Activated effector memory CD4-positive, alpha-beta T cell treated with Interleukin-2 at 50 U/mL for 16 hours (primary cell): Measurements from ENCODE around the gene SNUPN.
"Not testable (repeated sequence)": the region's sequence is repeated elsewhere in the genome, so short reads cannot be mapped to it uniquely, and the experiment has no call there.

Experiments
- DNase-seq: peaks from one replicate; pipeline ENCODE4 v3.0.0-alpha.2; 2020

Gene SNUPN

GRCh38 chr15:75578173-75578947 is 47.2 kb downstream of the SNUPN start:
- DNase-seq = peak; percentile 2

DNA sequence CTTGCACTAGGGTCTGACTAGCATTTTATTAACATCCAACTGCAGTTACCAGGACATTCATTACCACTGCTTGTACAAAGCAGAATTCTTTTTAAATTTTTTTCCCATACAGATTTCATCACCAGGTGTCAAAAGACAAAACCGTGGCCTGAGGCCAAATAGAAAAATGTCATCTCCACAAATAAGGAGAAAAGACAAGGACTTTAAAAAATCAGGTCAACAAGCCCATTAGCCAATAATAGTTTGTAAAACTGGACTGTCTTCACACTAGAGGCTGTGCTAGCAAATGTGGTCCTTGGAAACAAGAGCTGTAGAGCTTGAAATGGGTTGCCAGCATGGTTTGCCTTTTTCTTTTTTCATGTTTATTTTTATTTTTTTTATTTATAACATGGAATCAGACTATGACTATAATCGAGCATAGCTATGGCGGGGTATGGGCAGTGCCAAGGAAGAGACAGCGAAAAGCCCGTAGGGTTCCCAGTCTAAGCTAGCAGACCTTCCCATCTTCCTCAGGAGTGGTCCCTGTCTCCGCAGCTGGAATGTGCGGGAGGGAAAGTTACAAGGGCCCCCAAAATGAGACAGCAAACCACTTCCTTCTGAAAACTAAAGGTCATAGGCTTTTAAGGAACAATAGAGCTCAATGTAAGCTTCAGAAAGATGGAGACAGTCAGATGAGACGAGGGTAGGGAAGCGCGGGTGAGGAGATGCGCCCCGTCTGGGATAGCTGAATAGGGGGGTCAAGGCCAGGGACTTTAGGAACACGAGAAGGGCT is 47.9 kb downstream of the SNUPN start:
- DNase-seq = no peak

GRCh38 chr15:75573648-75574384 is 51.7 kb downstream of the SNUPN start:
- DNase-seq = no peak

- no peak for DNase-seq
These were observed 55.2 kb downstream of the SNUPN start for GRCh38 chr15:75570126-75570845.

DNA sequence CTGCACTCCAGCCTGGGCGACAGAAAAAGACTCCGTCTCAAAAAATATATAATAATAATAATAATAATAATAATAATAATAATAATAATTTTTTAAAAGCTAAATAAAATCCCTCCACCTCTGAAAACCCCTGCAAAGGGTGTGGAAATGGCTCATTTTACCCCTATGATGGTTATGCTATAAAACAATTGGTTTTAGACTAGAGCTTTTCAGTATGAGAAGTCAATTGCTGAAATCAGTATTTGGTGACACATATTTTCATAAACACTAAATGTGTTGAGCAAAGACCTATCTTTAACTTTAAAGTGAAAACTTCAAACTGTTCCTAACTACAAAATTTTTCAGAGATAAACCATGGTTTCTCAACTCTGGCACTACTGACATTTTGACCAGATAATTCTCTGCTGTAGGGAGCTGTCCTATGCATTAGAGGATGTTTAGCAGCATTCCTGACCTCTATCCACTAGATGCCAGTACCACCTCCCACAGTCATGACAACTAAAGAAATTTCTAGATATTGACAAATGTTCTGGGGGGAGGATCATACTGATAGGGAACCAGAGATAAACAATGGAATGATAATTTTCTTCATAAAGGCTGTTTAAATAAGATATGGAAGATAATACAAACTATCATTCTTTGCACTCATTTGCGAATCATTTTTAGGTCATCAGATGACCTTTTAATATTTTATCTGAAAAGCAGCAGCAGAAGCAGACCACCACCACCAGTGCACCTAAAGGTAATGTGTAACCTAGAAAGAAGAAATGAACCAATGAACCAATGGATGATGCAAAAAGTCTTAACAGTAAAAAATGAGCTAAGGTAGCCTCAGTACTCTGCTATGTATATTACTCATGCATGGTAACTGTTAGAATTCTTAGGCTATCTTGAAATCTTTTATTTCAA is 60.2 kb downstream of the SNUPN start:
- no peak for DNase-seq

DNA sequence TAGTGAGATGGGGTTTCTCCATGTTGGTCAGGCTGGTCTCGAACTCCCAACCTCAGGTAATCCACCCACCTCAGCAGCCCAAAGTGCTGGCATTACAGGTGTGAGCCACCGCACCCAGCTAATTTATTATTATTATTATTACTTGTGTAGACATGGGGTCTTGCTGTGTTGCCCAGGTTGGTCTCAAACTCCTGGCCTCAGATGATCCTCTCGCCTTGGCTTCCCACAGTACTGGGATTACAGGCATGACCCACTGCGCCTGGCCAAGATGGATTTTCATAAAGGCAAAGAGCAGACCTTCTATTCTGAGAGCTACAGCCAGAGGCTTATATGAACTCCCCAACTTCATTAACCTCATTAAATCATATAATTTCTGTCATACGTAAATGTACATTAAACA is 63.6 kb downstream of the SNUPN start:
- DNase-seq = no peak

GRCh38 chr15:75559360-75559759 is 66.2 kb downstream of the SNUPN start:
- DNase-seq = not testable (repeated sequence)

- not testable (repeated sequence) for DNase-seq
These were observed 66.6 kb downstream of the SNUPN start for GRCh38 chr15:75558955-75559354.

- DNase-seq = no peak
These were observed 70.8 kb downstream of the SNUPN start for GRCh38 chr15:75554717-75555116.

DNA sequence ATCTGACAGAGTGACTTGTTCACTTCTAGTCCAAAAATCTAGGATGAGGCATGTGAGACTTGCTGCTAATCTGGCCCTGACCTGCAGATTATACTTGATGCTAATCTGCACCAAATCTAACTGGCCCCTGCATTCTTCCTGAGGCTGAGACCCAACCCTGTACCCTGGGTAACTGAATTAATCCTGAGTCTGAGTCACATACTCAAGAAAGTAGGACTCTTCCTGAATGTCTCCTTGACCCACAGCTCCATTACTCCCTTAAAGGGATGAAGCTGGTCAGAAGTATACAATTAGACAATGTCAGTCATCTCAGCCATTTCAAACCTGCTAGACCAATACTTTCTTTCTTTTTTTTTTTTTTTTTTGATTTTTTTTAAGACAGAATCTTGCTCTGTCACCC is 71.9 kb downstream of the SNUPN start:
- no peak for DNase-seq

DNA sequence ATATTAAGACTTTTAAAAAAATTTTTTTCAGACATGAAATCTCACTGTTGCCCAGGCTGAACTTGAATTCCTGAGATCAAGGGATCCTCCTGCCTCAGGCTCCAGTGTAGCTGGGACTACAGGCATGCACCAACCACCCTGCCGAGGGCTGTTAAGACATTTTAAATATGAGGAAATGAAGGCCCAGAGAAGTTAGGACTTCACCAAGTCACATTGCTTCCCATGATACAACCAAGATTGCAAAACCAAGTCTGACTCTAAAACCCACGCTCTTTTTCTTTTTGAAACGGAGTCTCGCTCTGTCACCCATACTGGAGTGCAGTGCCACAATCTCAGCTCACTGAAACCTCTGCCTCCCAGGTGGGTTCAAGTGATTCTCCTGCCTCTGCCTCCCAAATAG is 74.4 kb downstream of the SNUPN start:
- no peak for DNase-seq
